WTC11 (cell line): ENCODE results near the gene SH3BGRL. TPM values are rescaled to one million over a fixed set of nuclear protein-coding genes. Genes with fewer than 3 reads are reported as not detected.

ENCODE experiments used
- ATAC-seq: fragments of 200-7000 bp; cut with Tn5 transposase; 2 replicates; pipeline ENCODE4 v1.10.0; 2021; ENCODE audit warnings: mild to moderate bottlenecking, moderate library complexity
- CTCF ChIA-PET: fragments of 300-600 bp; sonication (Branson Sonifier 250); formaldehyde crosslinking; loops from one replicate; lab custom pipeline; 2021; ENCODE audit warnings: antibody characterized with exemption; lab: Charles Lee
- POLR2A ChIA-PET: fragments of 350-600 bp; sonication (Branson Sonifier 250); formaldehyde crosslinking; loops from one replicate; lab custom pipeline; 2021; ENCODE audit warnings: antibody characterized with exemption; lab: Charles Lee
- DNase-seq: peaks from one replicate; pipeline ENCODE4 v3.0.0; 2021; ENCODE audit warnings: low spot score
- H3K27ac Mint-ChIP-seq: 2 replicates; pipeline ENCODE4 v1.8.0; 2021; ENCODE audit warnings: mixed read lengths
- H3K27me3 Mint-ChIP-seq: 2 replicates; pipeline ENCODE4 v1.8.0; 2021; ENCODE audit warnings: low read depth, mild to moderate bottlenecking, moderate library complexity, mixed read lengths
- H3K36me3 Mint-ChIP-seq: 2 replicates; pipeline ENCODE4 v1.8.0; 2021; ENCODE audit warnings: mixed read lengths
- H3K4me1 Mint-ChIP-seq: 2 replicates; pipeline ENCODE4 v1.8.0; 2022; ENCODE audit warnings: mixed read lengths
- H3K4me3 Mint-ChIP-seq: 2 replicates; pipeline ENCODE4 v1.8.0; 2021; ENCODE audit warnings: mild to moderate bottlenecking, moderate library complexity, mixed read lengths
- H3K9me3 Mint-ChIP-seq: 2 replicates; pipeline ENCODE4 v1.8.0; 2021; ENCODE audit warnings: mixed read lengths
- AFF4 ChIP-seq: sonication (generic); formaldehyde crosslinking; IDR thresholded peaks from 2 replicates; pipeline ENCODE4 v1.8.1; 2023; ENCODE audit warnings: mild to moderate bottlenecking, missing genetic modification reagents, borderline replicate concordance
- AR ChIP-seq: fragments of 250-450 bp; sonication (Bioruptor Pico); IDR thresholded peaks from 2 replicates; pipeline ENCODE4 v1.9.0; 2021; ENCODE audit warnings: mild to moderate bottlenecking
- EMX1 ChIP-seq: fragments of 250-450 bp; sonication (Bioruptor Pico); IDR thresholded peaks from 2 replicates; pipeline ENCODE4 v1.8.0; 2021; ENCODE audit warnings: mild to moderate bottlenecking
- ESRRA ChIP-seq: sonication (generic); formaldehyde crosslinking; IDR thresholded peaks from 2 replicates; pipeline ENCODE4 v1.8.1; 2022; ENCODE audit warnings: mild to moderate bottlenecking, missing genetic modification reagents, borderline replicate concordance
- FOXJ3 ChIP-seq: sonication (generic); formaldehyde crosslinking; IDR thresholded peaks from 2 replicates; pipeline ENCODE4 v1.9.0; 2021; ENCODE audit warnings: missing genetic modification reagents, mild to moderate bottlenecking, borderline replicate concordance
- GABPB1 ChIP-seq: sonication (generic); formaldehyde crosslinking; IDR thresholded peaks from 2 replicates; pipeline ENCODE4 v1.8.1; 2023; ENCODE audit warnings: mild to moderate bottlenecking, missing genetic modification reagents
- MXD4 ChIP-seq: fragments of 250-450 bp; sonication (Bioruptor Pico); IDR thresholded peaks from 2 replicates; pipeline ENCODE4 v1.8.0; 2021; ENCODE audit warnings: mild to moderate bottlenecking, moderate library complexity, borderline replicate concordance
- NFYB ChIP-seq: sonication (generic); formaldehyde crosslinking; conservative IDR thresholded peaks from 2 replicates; pipeline ENCODE4 v1.8.0; 2022; ENCODE audit warnings: low read depth, missing genetic modification reagents
- PRDM15 ChIP-seq: sonication (generic); formaldehyde crosslinking; IDR thresholded peaks from 2 replicates; pipeline ENCODE4 v1.8.0; 2022; ENCODE audit warnings: missing genetic modification reagents
- SMAD3 ChIP-seq: sonication (generic); formaldehyde crosslinking; IDR thresholded peaks from 2 replicates; pipeline ENCODE4 v1.8.0; 2022; ENCODE audit warnings: missing genetic modification reagents, mild to moderate bottlenecking, borderline replicate concordance
- TCF7 ChIP-seq: sonication (generic); formaldehyde crosslinking; IDR thresholded peaks from 2 replicates; pipeline ENCODE4 v1.8.0; 2022; ENCODE audit warnings: mild to moderate bottlenecking, low read depth, missing genetic modification reagents, moderate library complexity
- TEAD1 ChIP-seq: sonication (generic); formaldehyde crosslinking; IDR thresholded peaks from 2 replicates; pipeline ENCODE4 v1.8.0; 2022; ENCODE audit warnings: mild to moderate bottlenecking, missing genetic modification reagents
- USF2 ChIP-seq: sonication (generic); formaldehyde crosslinking; IDR thresholded peaks from 2 replicates; pipeline ENCODE4 v1.8.1; 2023; ENCODE audit warnings: mild to moderate bottlenecking, missing genetic modification reagents, moderate library complexity
- ZBTB43 ChIP-seq: sonication (generic); formaldehyde crosslinking; IDR thresholded peaks from 2 replicates; pipeline ENCODE4 v1.8.1; 2023; ENCODE audit warnings: mild to moderate bottlenecking, missing genetic modification reagents
- ZNF281 ChIP-seq: sonication (generic); formaldehyde crosslinking; IDR thresholded peaks from 2 replicates; pipeline ENCODE4 v1.8.0; 2023; ENCODE audit warnings: mild to moderate bottlenecking, missing genetic modification reagents
- ZNF423 ChIP-seq: fragments of 250-450 bp; sonication (Bioruptor Pico); IDR thresholded peaks from 2 replicates; pipeline ENCODE4 v2.1.2; 2022; ENCODE audit warnings: mild to moderate bottlenecking, moderate library complexity
- total RNA-seq: library from RNA; stranded (reverse); gene quantifications from 3 replicates; pipeline ENCODE4 v1.2.3, GENCODE V29; 2021

SH3BGRL gene
- total RNA-seq, 1 experiment from 2014 or later = 37.3 TPM

- TF ChIP-seq ZNF281 = no peak
Measured at GRCh38 chrX:81201071-81201470, 831 bp upstream of the SH3BGRL start (continued).

- no peak for DNase-seq
- Mint-ChIP-seq H3K27ac (peak overlapping the region; percentile 96), H3K27me3 (no peaks in the 10 kb centered on the region), H3K36me3 (no peaks in the 10 kb centered on the region), H3K4me1 (peaks cover 22% of the 10 kb centered on the region), H3K4me3 (peak overlapping the region; percentile 98), H3K9me3 (no peaks in the 10 kb centered on the region)
- TF ChIP-seq SMAD3 (CRISPR knock-in tag) = no peak
- no peak for TF ChIP-seq FOXJ3 (CRISPR knock-in tag)
- no peak for TF ChIP-seq MXD4 (CRISPR knock-in tag)
- POLR2A ChIA-PET = interaction anchor here (0.7 to 1.9 kb wide), 3 partner anchors 82 to 622 kb away, joined by 3 to 5 read pairs (median 5); partner anchors contain the start of gene BRWD3
- CTCF ChIA-PET = interaction anchor here (0.8 to 2.2 kb wide), 3 partner anchors 11 to 325 kb away, joined by 3 to 11 read pairs (median 4); no protein-coding TSS in a partner anchor
- peak; percentile 35 for ATAC-seq
Measured at GRCh38 chrX:81202456-81202819, 536 bp downstream of the SH3BGRL start.

GRCh38 chrX:81202943-81203342 is 1.0 kb downstream of the SH3BGRL start:
- ChIA-PET POLR2A (interaction anchor here (1.9 kb wide), 1 partner anchor 82 kb away, joined by 5 read pairs; no protein-coding TSS in a partner anchor), CTCF (interaction anchor here (0.9 to 2.2 kb wide), 2 partner anchors 77 to 326 kb away, joined by 4 to 11 read pairs; no protein-coding TSS in a partner anchor)
- peaks cover 22% of the 10 kb centered on the region for H3K4me1 Mint-ChIP-seq
- no peaks in the 10 kb centered on the region for H3K9me3 Mint-ChIP-seq
- ATAC-seq (no peak), DNase-seq (no peak)
- H3K27ac Mint-ChIP-seq = no peak overlapping the region
- peak overlapping the region; percentile 98 for H3K4me3 Mint-ChIP-seq
- H3K36me3 Mint-ChIP-seq = no peaks in the 10 kb centered on the region
- H3K27me3 Mint-ChIP-seq = no peaks in the 10 kb centered on the region
- TF ChIP-seq TCF7 (CRISPR knock-in tag) (no peak), AFF4 (CRISPR knock-in tag) (no peak), ESRRA (CRISPR knock-in tag) (no peak), TEAD1 (CRISPR knock-in tag) (no peak), NFYB (CRISPR knock-in tag) (no peak), AR (CRISPR knock-in tag) (no peak), ZBTB43 (CRISPR knock-in tag) (no peak), EMX1 (CRISPR knock-in tag) (no peak), ZNF423 (no peak), USF2 (CRISPR knock-in tag) (no peak), PRDM15 (CRISPR knock-in tag) (no peak), GABPB1 (CRISPR knock-in tag) (no peak), FOXJ3 (CRISPR knock-in tag) (no peak)
